HEK293 (cell line): ENCODE results near the gene RARRES2.

Experiments used
- CTCF ChIA-PET: fragments of 350-600 bp; formaldehyde crosslinking; extraction: SDS; loops from one replicate; lab custom pipeline; 2021; ENCODE audit warnings: antibody characterized with exemption; lab: Yijun Ruan, JAX
- POLR2A ChIA-PET: fragments of 300-600 bp; formaldehyde crosslinking; extraction: SDS; loops from one replicate; lab custom pipeline; 2020; ENCODE audit warnings: antibody characterized with exemption, inconsistent platforms; lab: Yijun Ruan, JAX
- H3K27ac ChIP-seq: fragments of 200-500 bp; sonication (Bioruptor generic); 2 replicates; pipeline ENCODE4 v1.5.1; 2014; ENCODE audit warnings: low read depth, low read length, control low read depth, inconsistent platforms; ENCODE audit errors: extremely low read depth
- H3K36me3 ChIP-seq, 2 experiments: fragments of 200-500 bp in 1 of 2; sonication (Bioruptor generic) in 1 of 2; 1 replicate in 1 of 2; 2 replicates in 1 of 2; pipeline ENCODE4 v1.5.1; 2014 to 2017; ENCODE audit warnings: inconsistent platforms in 2 of 2, low read length in 2 of 2; ENCODE audit not compliant: control insufficient read depth in 2 of 2, insufficient read depth in 1 of 2
- H3K4me1 ChIP-seq: fragments of 200-500 bp; sonication (Bioruptor generic); 2 replicates; pipeline ENCODE4 v1.5.1; 2014; ENCODE audit warnings: mild to moderate bottlenecking, low read length, inconsistent platforms; ENCODE audit not compliant: control insufficient read depth, insufficient read depth
- H3K4me3 ChIP-seq: 2 replicates; pipeline ENCODE4 v1.5.1; 2011; ENCODE audit warnings: low read depth, mild to moderate bottlenecking, control low read depth, low read length, moderate library complexity
- H3K9me3 ChIP-seq: fragments of 200-500 bp; sonication (Bioruptor generic); 2 replicates; pipeline ENCODE4 v1.5.1; 2014; ENCODE audit warnings: low read depth, low read length, inconsistent platforms; ENCODE audit not compliant: control insufficient read depth, insufficient read depth
- BCL11B ChIP-seq: fragments of 450-650 bp; formaldehyde crosslinking; IDR thresholded peaks from 2 replicates; pipeline ENCODE4 v1.5.1; 2016; ENCODE audit warnings: low read depth, missing biosample characterization, missing genetic modification characterization
- OVOL3 ChIP-seq: fragments of 450-650 bp; formaldehyde crosslinking; IDR thresholded peaks from 2 replicates; pipeline ENCODE4 v1.5.1; 2016; ENCODE audit warnings: missing biosample characterization, missing genetic modification characterization
- REPIN1 ChIP-seq: fragments of 450-650 bp; formaldehyde crosslinking; IDR thresholded peaks from 2 replicates; pipeline ENCODE4 v1.5.1; 2017; ENCODE audit warnings: missing biosample characterization, missing genetic modification characterization, low read depth
- SP7 ChIP-seq: fragments of 450-650 bp; formaldehyde crosslinking; IDR thresholded peaks from 2 replicates; pipeline ENCODE4 v1.5.1; 2016; ENCODE audit warnings: missing biosample characterization, missing genetic modification characterization
- ZBTB48 ChIP-seq: fragments of 450-650 bp; formaldehyde crosslinking; IDR thresholded peaks from 2 replicates; pipeline ENCODE4 v1.5.1; 2016; ENCODE audit warnings: missing biosample characterization, missing genetic modification characterization
- ZEB2 ChIP-seq: fragments of 450-650 bp; formaldehyde crosslinking; IDR thresholded peaks from 2 replicates; pipeline ENCODE4 v1.5.1; 2016; ENCODE audit warnings: missing biosample characterization, missing genetic modification characterization
- ZNF19 ChIP-seq: fragments of 450-650 bp; formaldehyde crosslinking; IDR thresholded peaks from 2 replicates; pipeline ENCODE4; 2016; ENCODE audit warnings: missing biosample characterization, missing genetic modification characterization, low read depth
- ZNF24 ChIP-seq: fragments of 450-650 bp; formaldehyde crosslinking; IDR thresholded peaks from 2 replicates; pipeline ENCODE4 v1.5.1; 2016; ENCODE audit warnings: missing biosample characterization, missing genetic modification characterization
- ZNF341 ChIP-seq: fragments of 450-650 bp; formaldehyde crosslinking; IDR thresholded peaks from 2 replicates; pipeline ENCODE4; 2016; ENCODE audit warnings: low read depth, missing biosample characterization, missing genetic modification characterization
- ZNF416 ChIP-seq: fragments of 450-650 bp; formaldehyde crosslinking; IDR thresholded peaks from 2 replicates; pipeline ENCODE4 v1.5.1; 2016; ENCODE audit warnings: missing biosample characterization, missing genetic modification characterization
- ZNF501 ChIP-seq: fragments of 450-650 bp; formaldehyde crosslinking; IDR thresholded peaks from 2 replicates; pipeline ENCODE4 v1.5.1; 2016; ENCODE audit warnings: missing biosample characterization, missing genetic modification characterization
- ZNF585B ChIP-seq: fragments of 450-650 bp; formaldehyde crosslinking; IDR thresholded peaks from 2 replicates; pipeline ENCODE4 v1.5.1; 2016; ENCODE audit warnings: missing biosample characterization, missing genetic modification characterization
- ZNF600 ChIP-seq: fragments of 450-650 bp; formaldehyde crosslinking; IDR thresholded peaks from 2 replicates; pipeline ENCODE4 v1.5.1; 2016; ENCODE audit warnings: missing biosample characterization, missing genetic modification characterization
- ZNF747 ChIP-seq: fragments of 450-650 bp; formaldehyde crosslinking; IDR thresholded peaks from 2 replicates; pipeline ENCODE4 v1.5.1; 2016; ENCODE audit warnings: missing biosample characterization, missing genetic modification characterization
- TF ChIP-seq, protein P1 (sequence below): fragments of 450-650 bp; formaldehyde crosslinking; IDR thresholded peaks from 2 replicates; pipeline ENCODE4 v1.5.1; 2016; ENCODE audit warnings: missing biosample characterization, missing genetic modification characterization
- TF ChIP-seq, protein P2 (sequence below): fragments of 450-650 bp; formaldehyde crosslinking; IDR thresholded peaks from 2 replicates; pipeline ENCODE4 v1.5.1; 2016; ENCODE audit warnings: missing biosample characterization, missing genetic modification characterization, borderline replicate concordance
- TF ChIP-seq, protein P3 (sequence below): fragments of 450-650 bp; formaldehyde crosslinking; IDR thresholded peaks from 2 replicates; pipeline ENCODE4 v1.5.1; 2016; ENCODE audit warnings: missing biosample characterization, missing genetic modification characterization
- TF ChIP-seq, protein P4 (sequence below): fragments of 450-650 bp; formaldehyde crosslinking; IDR thresholded peaks from 2 replicates; pipeline ENCODE4 v1.5.1; 2016; ENCODE audit warnings: missing biosample characterization, missing genetic modification characterization
- TF ChIP-seq, protein P5 (sequence below): fragments of 450-650 bp; formaldehyde crosslinking; IDR thresholded peaks from 2 replicates; pipeline ENCODE4; 2016; ENCODE audit warnings: missing biosample characterization, missing genetic modification characterization
- TF ChIP-seq, protein P6 (sequence below): fragments of 450-650 bp; formaldehyde crosslinking; IDR thresholded peaks from 2 replicates; pipeline ENCODE4 v1.5.1; 2016; ENCODE audit warnings: missing biosample characterization, missing genetic modification characterization

The RARRES2 gene

DNA sequence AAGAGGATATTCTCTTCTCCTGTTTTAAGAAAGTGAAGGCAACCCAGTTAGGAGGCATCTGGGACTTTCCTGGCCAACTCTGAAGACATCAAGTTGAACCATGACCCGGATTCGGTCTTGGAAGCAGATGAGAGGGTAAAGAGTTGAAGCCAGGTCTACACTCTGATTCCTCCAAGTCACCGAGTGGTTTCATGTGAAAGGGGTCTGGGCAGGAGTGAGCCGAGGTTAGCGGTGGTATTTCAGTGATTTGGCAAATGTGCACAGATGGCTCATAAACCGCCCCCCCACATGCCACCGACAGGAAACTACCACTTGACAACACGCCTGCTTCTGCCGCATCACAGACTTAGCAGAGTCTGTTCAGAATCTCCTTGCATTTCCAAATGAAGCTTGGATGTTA lies 15.8 kb upstream of the RARRES2 start (continued):
- TF ChIP-seq, protein P1, sequence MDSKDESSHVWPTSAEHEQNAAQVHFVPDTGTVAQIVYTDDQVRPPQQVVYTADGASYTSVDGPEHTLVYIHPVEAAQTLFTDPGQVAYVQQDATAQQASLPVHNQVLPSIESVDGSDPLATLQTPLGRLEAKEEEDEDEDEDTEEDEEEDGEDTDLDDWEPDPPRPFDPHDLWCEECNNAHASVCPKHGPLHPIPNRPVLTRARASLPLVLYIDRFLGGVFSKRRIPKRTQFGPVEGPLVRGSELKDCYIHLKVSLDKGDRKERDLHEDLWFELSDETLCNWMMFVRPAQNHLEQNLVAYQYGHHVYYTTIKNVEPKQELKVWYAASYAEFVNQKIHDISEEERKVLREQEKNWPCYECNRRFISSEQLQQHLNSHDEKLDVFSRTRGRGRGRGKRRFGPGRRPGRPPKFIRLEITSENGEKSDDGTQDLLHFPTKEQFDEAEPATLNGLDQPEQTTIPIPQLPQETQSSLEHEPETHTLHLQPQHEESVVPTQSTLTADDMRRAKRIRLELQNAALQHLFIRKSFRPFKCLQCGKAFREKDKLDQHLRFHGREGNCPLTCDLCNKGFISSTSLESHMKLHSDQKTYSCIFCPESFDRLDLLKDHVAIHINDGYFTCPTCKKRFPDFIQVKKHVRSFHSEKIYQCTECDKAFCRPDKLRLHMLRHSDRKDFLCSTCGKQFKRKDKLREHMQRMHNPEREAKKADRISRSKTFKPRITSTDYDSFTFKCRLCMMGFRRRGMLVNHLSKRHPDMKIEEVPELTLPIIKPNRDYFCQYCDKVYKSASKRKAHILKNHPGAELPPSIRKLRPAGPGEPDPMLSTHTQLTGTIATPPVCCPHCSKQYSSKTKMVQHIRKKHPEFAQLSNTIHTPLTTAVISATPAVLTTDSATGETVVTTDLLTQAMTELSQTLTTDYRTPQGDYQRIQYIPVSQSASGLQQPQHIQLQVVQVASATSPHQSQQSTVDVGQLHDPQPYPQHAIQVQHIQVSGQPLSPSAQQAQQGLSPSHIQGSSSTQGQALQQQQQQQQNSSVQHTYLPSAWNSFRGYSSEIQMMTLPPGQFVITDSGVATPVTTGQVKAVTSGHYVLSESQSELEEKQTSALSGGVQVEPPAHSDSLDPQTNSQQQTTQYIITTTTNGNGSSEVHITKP (tag by site-specific recombination): peak; percentile 69
- TF ChIP-seq ZNF24 (tag by site-specific recombination): no peak
- TF ChIP-seq REPIN1 (tag by site-specific recombination): no peak
- TF ChIP-seq OVOL3 (tag by site-specific recombination): 0 out of 2 replicates have a peak, but pooled peaks have one; percentile 6
- TF ChIP-seq ZNF585B (tag by site-specific recombination): no peak
- 0 out of 2 replicates have a peak, but pooled peaks have one; percentile 29 for TF ChIP-seq SP7 (tag by site-specific recombination)
- no peak for TF ChIP-seq ZNF19 (tag by site-specific recombination)
- 0 out of 2 replicates have a peak, but pooled peaks have one; percentile 13 for TF ChIP-seq ZNF600
- TF ChIP-seq ZNF747: no peak
- no peak for TF ChIP-seq ZBTB48 (tag by site-specific recombination)
- TF ChIP-seq, protein P2, sequence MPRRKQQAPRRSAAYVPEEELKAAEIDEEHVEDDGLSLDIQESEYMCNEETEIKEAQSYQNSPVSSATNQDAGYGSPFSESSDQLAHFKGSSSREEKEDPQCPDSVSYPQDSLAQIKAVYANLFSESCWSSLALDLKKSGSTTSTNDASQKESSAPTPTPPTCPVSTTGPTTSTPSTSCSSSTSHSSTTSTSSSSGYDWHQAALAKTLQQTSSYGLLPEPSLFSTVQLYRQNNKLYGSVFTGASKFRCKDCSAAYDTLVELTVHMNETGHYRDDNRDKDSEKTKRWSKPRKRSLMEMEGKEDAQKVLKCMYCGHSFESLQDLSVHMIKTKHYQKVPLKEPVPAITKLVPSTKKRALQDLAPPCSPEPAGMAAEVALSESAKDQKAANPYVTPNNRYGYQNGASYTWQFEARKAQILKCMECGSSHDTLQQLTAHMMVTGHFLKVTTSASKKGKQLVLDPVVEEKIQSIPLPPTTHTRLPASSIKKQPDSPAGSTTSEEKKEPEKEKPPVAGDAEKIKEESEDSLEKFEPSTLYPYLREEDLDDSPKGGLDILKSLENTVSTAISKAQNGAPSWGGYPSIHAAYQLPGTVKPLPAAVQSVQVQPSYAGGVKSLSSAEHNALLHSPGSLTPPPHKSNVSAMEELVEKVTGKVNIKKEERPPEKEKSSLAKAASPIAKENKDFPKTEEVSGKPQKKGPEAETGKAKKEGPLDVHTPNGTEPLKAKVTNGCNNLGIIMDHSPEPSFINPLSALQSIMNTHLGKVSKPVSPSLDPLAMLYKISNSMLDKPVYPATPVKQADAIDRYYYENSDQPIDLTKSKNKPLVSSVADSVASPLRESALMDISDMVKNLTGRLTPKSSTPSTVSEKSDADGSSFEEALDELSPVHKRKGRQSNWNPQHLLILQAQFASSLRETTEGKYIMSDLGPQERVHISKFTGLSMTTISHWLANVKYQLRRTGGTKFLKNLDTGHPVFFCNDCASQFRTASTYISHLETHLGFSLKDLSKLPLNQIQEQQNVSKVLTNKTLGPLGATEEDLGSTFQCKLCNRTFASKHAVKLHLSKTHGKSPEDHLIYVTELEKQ (tag by site-specific recombination): no peak
- TF ChIP-seq ZNF501 (tag by site-specific recombination): no peak
- TF ChIP-seq, protein P3, sequence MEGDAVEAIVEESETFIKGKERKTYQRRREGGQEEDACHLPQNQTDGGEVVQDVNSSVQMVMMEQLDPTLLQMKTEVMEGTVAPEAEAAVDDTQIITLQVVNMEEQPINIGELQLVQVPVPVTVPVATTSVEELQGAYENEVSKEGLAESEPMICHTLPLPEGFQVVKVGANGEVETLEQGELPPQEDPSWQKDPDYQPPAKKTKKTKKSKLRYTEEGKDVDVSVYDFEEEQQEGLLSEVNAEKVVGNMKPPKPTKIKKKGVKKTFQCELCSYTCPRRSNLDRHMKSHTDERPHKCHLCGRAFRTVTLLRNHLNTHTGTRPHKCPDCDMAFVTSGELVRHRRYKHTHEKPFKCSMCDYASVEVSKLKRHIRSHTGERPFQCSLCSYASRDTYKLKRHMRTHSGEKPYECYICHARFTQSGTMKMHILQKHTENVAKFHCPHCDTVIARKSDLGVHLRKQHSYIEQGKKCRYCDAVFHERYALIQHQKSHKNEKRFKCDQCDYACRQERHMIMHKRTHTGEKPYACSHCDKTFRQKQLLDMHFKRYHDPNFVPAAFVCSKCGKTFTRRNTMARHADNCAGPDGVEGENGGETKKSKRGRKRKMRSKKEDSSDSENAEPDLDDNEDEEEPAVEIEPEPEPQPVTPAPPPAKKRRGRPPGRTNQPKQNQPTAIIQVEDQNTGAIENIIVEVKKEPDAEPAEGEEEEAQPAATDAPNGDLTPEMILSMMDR (tag by site-specific recombination): no peak

DNA sequence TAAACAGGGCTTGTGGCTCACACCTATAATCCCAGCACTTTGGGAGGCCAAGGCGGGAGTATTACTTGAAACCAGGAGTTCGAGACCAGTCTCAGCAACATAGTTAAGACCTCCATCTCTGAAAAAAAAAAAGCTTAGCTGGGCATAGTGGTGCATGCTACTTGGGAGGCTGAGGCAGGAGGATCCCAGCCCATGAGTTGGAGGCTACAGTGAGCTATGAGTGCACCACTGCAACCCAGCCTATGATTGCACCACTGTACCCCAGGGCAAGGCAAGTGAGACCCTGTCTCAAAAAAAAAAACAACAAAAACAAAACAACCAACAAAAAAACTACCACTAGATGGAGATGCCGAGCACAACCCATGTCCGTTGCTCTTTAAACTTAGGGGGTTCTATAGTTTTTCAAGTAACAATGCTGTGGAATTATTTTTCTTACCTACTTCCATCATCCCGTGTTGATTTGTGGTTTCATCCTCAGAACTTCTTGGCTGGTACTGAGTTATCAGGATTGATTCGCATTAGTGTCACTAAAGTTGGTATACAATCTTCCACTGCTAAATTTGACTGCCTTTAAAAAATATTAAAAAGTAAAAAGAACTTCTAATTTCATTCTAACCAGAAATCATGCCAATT lies 15.0 kb upstream of the RARRES2 start:
- no peaks in the 10 kb centered on the region for H3K36me3 ChIP-seq
- ChIA-PET CTCF (interaction anchor here (0.5 to 2.7 kb wide), 8 partner anchors 10 to 601 kb away, joined by 4 to 11 read pairs (median 6); no protein-coding TSS in a partner anchor), POLR2A (interaction anchor here (2.0 kb wide), 1 partner anchor 22 kb away, joined by 6 read pairs; no protein-coding TSS in a partner anchor)
- H3K9me3 ChIP-seq: no peaks in the 10 kb centered on the region
- no peaks in the 10 kb centered on the region for H3K4me1 ChIP-seq
- no peak overlapping the region for H3K27ac ChIP-seq
- H3K4me3 ChIP-seq: no peak overlapping the region
- TF ChIP-seq, protein P4, sequence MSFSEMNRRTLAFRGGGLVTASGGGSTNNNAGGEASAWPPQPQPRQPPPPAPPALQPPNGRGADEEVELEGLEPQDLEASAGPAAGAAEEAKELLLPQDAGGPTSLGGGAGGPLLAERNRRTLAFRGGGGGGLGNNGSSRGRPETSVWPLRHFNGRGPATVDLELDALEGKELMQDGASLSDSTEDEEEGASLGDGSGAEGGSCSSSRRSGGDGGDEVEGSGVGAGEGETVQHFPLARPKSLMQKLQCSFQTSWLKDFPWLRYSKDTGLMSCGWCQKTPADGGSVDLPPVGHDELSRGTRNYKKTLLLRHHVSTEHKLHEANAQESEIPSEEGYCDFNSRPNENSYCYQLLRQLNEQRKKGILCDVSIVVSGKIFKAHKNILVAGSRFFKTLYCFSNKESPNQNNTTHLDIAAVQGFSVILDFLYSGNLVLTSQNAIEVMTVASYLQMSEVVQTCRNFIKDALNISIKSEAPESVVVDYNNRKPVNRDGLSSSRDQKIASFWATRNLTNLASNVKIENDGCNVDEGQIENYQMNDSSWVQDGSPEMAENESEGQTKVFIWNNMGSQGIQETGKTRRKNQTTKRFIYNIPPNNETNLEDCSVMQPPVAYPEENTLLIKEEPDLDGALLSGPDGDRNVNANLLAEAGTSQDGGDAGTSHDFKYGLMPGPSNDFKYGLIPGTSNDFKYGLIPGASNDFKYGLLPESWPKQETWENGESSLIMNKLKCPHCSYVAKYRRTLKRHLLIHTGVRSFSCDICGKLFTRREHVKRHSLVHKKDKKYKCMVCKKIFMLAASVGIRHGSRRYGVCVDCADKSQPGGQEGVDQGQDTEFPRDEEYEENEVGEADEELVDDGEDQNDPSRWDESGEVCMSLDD (tag by site-specific recombination): no peak
- TF ChIP-seq ZNF341 (tag by site-specific recombination) (no peak), BCL11B (tag by site-specific recombination) (0 out of 2 replicates have a peak, but pooled peaks have one; percentile 27), ZNF416 (tag by site-specific recombination) (no peak), ZEB2 (0 out of 2 replicates have a peak, but pooled peaks have one; percentile 19)
- TF ChIP-seq, protein P5, sequence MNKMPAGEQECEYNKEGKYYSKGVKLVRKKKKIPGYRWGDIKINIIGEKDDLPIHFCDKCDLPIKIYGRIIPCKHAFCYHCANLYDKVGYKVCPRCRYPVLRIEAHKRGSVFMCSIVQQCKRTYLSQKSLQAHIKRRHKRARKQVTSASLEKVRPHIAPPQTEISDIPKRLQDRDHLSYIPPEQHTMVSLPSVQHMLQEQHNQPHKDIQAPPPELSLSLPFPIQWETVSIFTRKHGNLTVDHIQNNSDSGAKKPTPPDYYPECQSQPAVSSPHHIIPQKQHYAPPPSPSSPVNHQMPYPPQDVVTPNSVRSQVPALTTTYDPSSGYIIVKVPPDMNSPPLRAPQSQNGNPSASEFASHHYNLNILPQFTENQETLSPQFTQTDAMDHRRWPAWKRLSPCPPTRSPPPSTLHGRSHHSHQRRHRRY (tag by site-specific recombination): no peak
- TF ChIP-seq, protein P6, sequence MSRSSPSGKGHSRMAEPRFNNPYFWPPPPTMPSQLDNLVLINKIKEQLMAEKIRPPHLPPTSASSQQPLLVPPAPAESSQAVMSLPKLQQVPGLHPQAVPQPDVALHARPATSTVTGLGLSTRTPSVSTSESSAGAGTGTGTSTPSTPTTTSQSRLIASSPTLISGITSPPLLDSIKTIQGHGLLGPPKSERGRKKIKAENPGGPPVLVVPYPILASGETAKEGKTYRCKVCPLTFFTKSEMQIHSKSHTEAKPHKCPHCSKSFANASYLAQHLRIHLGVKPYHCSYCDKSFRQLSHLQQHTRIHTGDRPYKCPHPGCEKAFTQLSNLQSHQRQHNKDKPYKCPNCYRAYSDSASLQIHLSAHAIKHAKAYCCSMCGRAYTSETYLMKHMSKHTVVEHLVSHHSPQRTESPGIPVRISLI: peak; percentile 95
